Stimulated activated CD4-positive, alpha-beta T cell treated with anti-CD3 and anti-CD28 coated beads, Interleukin-4, amount 100 ng/mL, for 4 hours (primary cell): Measurements from ENCODE around the gene CORO6.

ENCODE experiments used
- DNase-seq, 2 experiments: peaks; one replicate each; pipeline ENCODE4 v3.0.0-alpha.2; 2020

The CORO6 gene

DNA sequence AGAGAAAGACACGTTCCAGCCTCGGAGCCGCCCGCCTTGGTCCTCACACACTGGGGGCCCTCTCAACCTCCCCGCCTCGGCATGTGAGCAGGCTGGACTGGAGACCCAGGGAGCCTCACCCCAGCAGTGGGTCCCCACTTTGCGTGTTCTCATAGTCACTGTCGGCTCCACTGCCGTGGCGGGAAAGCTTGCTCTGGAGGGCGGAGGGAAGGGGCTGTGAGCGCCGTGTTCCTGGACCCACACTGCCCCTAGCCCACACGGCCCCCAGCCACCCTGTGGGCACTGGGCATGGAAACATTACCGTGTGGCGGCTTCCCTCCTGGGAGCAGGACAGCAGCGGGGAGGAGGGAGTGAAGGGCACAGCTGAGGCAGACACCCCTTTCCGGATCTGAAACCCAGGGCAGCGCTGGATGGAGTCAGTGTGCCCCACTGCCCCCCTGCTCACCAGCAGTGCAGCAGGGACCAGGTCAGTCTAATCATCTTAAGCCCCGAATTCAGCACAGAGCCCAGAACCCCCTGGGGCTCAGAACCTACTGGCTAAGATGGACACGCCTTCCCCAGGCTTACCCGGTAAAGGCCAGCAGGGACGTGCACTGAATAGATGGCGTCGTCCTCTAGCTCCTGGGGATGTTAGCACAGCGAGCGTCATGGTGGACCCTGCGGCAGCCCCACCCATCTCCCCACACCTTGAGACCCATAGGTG lies 47.0 kb downstream of the CORO6 start:
- DNase-seq = no peak

DNA sequence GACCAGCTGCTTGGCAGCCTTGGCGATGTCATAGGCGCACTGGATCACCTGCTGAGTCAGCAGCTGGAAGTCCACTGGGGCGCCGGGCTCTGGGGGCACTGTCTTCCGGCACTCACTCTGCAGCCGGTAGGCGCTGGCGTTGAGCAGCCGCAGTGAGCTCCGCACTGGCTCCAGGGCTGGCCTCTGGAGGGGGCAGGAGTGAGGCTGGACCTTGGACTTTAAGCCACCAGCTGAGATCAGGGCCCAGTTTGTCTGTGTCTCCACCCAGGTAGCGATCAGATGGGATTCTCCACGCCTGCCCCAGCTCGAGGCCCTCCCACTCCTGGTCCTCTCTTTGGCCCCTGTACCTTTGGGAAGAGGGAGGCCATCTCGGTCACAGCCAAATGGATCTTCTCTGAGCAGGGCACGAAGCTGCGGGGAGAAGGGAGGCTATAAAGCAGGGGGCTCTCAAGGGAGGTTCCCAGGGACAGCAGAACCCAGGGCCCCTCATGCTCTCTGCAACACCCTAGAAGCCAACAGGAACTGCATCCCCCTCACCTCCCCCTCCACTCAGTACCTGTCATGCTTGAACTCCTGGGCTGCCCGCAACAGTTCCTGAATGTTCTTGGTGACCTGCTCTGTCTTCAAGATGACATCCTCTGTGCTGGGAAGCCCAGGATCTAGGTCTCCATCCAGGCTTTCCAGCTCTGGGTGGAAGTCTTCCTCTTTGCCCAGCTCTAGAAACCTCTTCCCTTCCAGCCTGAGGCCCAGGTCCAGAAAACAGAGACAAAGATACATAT lies 47.8 kb downstream of the CORO6 start:
- no peak for DNase-seq

DNA sequence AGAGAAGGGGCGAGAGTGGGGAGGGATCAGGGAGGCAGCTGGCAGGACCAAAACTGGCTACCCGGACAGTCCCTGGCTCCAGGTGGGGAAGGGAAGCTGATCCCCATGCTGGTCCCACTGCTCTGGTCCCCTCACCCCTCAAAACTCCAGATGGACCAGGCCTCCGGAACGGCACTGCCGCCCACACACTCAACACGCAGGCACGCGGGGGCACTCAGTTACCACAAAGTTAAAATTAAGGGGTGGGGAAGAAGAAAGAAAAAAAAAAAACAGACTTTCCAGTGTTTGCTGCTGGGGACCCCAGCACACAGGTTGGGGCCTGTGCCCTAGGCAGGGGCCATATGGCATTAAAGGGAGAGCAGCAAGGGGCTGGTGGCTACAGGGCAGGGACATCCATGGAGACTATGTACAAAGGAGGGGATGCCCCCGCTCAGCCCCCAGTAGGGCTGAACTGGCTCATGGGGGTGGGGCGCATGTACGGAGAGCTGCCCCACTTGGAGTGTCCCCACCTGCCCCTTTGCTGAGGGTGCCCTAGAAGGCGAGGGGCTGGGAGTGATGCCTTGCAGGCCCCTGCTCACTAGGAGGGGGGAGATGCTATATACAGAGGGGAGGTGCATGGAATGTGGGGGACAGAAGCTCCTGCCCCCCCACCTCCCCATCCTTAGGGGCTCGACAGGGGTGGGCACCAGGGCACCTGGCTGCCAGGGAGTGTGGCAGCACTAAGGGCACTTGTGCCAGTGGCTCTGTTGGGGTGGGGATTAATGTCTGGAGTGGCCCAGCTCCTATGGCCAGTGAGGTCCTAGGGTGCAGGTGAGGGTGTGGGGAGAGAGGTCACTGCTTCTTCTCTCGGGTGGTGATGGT lies 48.6 kb downstream of the CORO6 start:
- no peak for DNase-seq

DNA sequence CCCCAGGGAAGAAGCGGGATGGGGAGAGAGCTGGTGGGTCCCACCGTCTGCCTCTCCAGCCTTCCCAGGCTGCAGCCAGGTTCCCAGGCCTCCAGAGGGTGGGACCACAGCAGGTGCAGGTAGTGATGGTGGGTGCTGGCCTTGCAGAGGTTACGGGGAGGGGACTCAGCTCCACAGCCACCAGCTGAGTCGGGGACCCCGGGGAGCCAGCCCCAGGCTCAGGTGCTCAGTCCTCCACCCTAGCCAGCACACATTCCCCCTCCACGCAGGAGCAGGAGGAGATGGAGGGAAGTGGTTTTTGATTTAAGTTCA lies 49.2 kb downstream of the CORO6 start:
- DNase-seq = no peak

DNA sequence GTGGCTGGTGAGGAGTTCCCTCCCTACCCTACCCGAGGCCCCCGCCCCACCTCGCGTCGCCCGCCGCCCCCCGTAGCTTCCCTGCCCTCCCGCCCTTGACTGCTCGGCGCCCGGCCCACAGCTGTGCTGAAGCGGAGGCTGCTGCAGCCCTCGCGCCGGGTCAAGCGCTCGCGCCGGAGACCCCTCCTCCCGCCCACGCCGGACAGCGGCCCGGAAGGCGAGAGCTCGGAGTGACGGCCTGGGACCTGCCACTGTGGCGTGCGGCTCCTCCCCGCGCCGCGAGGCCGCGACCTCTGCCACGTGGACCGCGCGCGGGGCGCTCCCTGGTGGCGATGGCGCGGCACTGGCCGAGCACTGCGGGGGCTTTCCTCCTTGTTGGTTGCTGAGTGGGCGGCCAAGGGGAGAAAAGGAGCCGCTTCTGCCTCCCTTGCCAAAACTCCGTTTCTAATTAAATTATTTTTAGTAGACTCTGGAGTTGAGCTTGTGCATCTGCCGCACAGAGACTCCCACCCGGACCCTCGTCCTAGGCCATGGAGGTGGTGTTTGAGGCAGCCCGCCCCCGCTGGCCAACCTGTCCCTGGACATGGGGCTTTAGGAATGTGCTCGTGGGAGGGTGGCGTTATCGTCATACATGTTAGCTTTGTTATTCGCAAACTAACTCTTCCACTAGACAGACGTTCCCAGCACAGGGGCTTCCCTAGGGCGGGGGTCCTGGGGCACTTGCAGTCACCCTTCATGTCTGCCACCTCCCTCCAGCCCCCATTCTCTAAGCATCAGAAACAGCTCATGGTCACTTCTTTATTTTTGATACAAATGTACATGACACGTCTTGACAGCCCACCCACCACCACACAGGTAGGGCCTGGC lies 49.8 kb downstream of the CORO6 start:
- peak; percentile 67 for DNase-seq

DNA sequence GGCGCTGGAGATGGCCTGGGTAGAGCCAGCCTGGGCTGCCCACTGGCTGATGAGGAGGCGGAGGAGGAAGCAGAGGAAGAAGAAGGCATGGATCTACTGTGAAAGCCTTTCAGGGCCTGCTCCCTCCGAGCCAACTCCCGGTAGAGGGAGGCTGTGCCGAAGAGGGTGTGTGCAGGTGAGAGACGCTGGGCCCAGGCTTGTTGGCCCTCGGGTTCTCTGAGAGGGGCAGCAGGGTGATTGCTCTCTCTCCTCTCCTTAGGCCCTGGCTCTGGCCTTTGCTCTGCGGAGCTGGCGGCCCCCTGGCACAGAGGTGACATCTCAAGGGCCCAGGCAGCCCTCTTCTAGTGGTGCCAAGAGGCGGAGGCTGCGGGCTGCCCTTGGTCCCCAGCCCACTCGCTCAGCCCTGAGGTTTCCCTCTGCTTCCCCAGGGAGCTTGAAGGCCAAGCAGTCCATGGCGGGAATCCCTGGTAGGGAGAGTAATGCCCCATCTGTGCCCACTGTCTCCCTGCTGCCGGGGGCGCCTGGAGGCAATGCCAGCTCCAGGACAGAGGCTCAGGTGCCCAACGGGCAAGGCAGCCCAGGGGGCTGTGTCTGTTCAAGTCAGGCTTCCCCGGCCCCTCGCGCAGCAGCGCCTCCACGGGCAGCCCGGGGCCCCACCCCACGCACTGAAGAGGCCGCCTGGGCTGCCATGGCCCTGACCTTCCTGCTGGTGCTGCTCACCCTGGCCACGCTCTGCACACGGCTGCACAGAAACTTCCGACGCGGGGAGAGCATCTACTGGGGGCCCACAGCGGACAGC lies 50.6 kb downstream of the CORO6 start:
- DNase-seq = no peak

DNA sequence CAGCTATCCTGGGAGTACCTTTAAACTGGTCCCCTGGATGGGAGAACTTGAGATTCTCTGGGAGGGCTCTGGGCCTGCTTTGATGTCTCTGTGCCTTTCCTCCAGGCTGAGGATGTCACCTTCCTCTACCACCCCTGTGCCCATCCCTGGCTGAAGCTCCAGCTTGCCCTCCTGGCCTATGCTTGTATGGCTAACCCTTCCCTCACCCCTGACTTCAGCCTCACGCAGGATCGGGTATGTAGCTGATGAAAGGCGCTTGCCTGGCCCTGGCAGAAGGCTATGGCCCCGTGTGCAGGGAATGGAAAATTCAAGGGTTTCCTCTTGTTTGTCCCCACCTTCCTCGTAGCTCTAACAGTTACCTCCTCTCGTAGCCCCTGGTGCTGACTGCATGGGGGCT lies 51.2 kb downstream of the CORO6 start:
- no peak for DNase-seq

DNA sequence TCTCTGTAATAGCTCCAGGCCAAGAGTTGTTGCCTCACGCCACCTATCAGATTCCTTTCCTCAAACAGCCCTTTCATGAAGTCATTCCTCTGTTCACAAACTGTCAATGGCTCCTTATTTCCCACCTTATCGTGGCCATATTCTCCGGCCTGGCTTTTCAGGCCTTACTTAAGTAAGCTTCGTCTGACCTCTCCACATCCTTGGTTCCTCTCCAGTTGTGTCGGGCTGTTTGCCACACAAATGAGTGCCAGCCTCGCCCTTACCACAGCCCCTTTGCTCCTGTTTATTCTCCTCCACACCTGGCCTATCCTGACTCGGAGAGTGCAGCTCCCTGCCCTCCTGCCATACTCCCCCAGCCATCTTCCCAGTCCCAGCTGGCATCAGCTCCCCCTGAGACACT lies 52.2 kb downstream of the CORO6 start:
- DNase-seq = no peak

DNA sequence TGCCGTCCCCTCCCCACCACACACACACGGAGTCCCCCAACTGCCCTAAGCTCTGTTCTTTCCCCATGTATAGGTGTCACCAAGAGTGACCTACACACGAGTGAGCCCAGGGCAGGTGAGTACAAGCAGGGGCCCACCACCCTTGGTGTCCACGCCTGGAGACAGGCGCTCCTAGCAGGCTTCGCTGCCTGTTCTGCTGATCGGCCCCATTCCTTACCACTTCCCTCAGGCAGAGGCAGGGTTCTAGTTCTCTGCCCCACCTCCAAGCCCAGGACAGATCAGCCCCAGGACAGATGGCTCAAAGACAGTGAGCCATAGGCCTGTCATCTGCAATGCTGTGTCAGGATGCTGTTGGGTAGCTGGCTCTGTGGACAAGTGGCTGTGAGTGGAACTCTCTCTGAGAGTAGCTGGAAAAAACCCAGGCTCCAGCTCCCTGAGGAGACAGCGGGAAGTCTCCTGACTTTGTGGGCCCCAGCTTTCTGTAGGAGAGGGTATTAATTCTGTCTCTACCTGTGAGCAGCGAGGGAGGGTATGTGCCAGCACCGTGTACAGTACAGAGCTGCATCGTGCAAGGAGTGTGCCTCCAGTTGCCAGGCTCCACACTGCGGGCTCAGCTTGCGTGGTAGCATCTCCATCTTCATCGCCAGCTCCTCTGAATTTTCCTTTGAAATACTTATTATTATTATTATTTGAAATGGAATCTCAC lies 53.3 kb downstream of the CORO6 start:
- no peak for DNase-seq

DNA sequence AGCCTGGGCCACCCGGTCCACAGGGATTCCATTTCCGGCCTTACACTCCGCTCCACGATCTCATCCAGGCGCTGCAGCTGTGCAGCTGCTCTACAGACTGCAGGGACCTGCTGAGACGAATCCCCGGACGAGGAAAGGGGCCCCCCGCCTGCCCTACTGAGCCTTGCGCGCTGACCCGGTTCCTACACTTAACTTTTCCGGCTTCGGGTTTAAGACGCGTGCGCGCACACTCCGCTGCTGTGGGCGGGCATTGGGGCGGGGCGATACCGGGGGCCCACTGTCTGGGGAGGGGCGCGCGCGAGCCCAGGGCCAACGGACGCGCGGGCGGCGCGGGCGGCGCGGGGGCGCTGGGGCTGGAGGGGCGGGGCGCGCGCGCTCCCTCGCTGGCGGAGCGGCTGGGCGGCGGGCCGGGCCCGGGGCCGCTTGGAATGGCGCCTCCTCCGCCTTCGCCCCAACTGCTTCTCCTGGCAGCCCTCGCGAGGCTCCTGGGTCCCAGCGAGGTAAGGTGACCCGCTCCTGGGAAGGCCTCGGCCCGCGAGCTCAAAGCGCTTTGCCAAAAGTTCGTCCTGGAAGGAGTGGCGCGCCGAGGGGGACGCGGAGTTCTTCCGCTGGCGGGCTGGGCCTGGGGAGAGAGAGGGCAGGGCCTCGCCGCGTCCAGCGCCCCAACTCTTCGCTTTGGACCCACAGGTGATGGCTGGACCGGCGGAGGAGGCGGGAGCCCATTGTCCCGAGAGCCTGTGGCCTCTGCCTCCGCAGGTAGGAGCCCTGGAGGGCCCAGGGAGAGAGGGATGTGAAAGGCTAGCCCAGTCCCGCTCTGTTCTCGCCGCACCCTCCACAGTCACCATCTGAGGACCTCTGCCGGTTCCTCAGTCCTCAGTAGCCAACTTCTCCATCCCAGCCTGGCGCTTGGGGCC lies 54.1 kb downstream of the CORO6 start, which contains the start of gene TP53I13:
Gene TP53I13 (plus strand): TSS at position 371 of the 914 bp plus-strand sequence. CDS start 58 bp downstream, at position 429.
- peak; percentile 92 to 95 for DNase-seq

DNA sequence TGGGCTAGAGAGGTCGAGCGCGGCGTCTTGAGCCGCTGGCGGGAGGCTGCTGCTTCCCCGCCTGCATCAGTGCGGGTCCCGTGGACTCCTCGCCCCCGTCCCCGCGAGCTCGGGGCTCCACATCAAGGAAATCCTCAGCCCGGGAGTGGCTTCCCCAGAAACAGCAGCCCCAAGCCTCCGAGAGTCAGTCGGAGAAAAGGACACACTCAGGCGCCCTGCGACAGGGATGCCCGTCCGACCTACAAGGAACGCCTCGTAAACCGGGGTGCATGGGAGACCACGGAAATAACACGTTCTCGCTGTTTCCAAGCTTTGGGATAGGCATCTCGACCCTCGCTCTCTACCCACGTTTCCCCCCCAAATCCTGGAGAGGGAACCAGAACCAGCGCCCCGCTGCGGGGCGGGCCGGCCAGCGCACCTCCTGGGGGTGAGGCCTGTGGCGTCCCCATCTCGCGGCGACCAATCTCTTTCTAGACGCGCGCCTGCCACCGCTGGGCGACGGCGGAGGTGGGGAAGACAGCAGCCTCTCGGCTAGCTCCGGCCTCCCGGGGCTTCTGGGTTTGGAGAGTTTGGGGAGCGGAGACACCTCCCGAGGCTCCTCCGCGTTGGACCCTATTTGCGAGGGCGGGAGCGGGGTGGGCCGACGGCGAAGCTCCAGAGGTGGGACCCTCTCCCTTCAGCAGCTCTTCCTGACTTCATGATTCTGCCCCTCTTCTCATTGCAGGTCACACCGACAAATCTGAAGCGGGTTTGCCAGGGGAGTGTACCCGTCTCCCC lies 55.0 kb downstream of the CORO6 start:
- peak; percentile 70 for DNase-seq

DNA sequence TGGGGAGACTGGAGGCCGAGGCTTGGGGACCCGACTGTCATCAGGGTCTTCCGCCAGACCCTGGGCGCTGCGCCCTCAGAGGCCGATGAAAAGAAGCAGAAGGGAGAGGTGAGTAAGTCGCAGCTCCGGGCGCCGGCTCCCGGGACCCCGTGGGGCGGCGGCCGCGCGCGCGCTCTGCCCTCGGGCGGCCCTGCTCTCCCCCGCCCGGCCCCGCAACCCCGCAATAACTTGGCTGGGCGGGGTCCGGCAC lies 55.5 kb downstream of the CORO6 start:
- DNase-seq = no peak

DNA sequence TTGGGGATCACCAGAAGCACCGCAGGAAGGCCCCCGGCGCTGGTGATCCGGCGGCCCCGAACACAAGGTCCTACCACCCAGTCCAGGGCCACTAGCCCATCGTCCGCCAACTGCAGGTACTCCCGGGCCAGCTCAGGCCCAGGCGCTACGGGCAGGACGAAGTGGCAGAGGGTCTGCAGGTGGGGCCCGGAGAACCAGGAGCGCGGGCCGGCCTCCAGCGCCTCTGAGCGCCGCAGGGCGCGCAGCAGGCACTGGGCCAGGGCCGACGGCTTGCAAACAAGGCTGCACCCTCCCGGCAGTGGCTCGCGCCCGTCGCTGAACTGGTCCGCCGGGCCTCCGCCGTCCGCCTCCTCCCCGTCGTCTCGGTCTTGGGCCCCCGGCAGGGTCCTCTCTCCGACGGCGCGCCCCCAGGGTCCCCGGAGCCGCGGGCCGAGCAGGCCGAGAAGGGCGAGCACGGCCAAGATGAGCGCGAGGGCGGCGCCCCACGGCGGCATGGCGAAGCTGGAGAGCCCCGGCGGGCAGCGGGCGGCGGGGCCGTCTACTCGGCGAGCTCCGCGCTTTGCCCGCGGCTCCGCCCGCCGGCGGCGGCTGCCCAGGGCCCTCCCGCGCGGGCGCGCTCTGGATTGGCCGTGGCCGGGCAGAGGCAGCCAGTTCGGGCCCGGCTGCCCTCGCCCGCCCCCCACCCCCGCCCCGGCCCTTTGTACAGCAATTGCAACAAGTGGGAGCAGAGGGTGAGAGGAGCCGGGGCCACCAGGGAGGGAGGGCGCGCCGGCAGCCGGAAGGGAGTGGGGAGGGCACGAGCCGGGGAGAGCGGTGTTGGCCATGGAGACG lies 56.0 kb downstream of the CORO6 start, which contains the start of gene ABHD15:
Gene ABHD15 (minus strand): TSS at position 565 of the 831 bp plus-strand sequence. CDS start 71 bp downstream, at position 494.
- DNase-seq = peak; percentile 31 to 59

DNA sequence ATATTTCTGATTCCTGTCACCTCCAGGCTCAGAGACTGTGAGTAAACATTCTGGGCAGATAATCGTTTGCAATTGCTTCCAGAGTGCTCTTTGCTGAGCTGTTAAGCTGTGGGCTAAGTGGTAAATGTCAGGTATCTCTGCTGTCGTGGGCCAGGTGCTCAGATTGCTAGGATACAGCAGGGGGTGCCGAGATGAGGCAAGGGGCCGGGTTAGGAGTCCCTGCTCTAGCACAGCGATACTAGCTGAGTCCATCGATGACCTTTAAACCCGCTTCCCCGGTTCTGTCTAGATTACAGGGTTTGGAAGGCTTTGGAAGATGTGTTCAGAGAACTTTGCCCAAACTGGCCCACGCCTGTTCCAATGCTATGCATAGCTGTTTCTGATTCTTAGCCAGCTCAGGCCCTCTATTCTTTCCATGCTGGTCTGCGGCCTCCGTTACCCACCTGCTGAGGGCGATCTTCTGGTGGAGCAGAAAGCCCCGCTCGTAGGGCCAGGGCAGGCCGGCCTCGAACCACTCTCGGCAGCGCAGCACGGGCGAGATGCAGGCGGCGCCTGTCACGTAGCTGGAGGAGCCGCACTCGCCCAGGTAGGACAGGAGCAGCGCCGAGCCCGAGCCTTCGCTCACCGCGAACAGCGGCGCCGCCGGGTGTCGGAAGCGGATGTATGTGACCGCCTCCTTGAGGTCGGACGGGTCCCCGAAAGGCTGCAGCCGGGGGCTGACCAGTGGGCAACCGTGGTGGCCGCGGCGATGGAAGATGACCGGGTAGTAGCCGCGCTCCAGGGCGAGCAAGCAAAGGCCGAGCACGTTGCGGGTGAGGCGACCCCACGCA lies 56.9 kb downstream of the CORO6 start:
- peak; percentile 48 to 56 for DNase-seq
